GM23338 (cell line): ENCODE results near the gene NTRK1. TPM values are rescaled to one million over a fixed set of nuclear protein-coding genes. Genes with fewer than 3 reads are reported as not detected.

Experiments
- ATAC-seq: fragments of 200-7000 bp; cut with Tn5 transposase; 3 replicates; pipeline ENCODE4 v1.9.1; 2020
- DNase-seq: peaks from one replicate; pipeline ENCODE4 v3.0.0-alpha.2; 2015; ENCODE audit warnings: low spot score
- H2AFZ ChIP-seq: fragments of 200-600 bp; sonication (generic); 2 replicates; pipeline ENCODE4 v1.8.0; 2016; ENCODE audit warnings: antibody characterized with exemption, mild to moderate bottlenecking, moderate library complexity
- H3F3A ChIP-seq: fragments of 200-600 bp; sonication (generic); replicated peaks from 2 replicates; pipeline ENCODE4 v1.8.0; 2017; ENCODE audit warnings: antibody characterized with exemption, mixed run types, low read depth
- H3K27ac ChIP-seq: fragments of 200-600 bp; sonication (generic); 2 replicates; pipeline ENCODE4 v1.6.1; 2016; ENCODE audit warnings: low read depth
- H3K27me3 ChIP-seq: fragments of 200-600 bp; sonication (generic); 2 replicates; pipeline ENCODE4 v1.8.0; 2016; ENCODE audit warnings: mild to moderate bottlenecking, mixed run types, moderate library complexity; ENCODE audit not compliant: insufficient read depth
- H3K36me3 ChIP-seq: fragments of 200-600 bp; sonication (generic); 2 replicates; pipeline ENCODE4 v1.8.0; 2016; ENCODE audit warnings: mild to moderate bottlenecking; ENCODE audit not compliant: insufficient read depth
- H3K4me1 ChIP-seq: fragments of 200-600 bp; sonication (generic); 2 replicates; pipeline ENCODE4 v1.8.0; 2016; ENCODE audit warnings: mild to moderate bottlenecking, moderate library complexity; ENCODE audit not compliant: insufficient read depth
- H3K4me2 ChIP-seq: fragments of 200-600 bp; sonication (generic); 2 replicates; pipeline ENCODE4 v1.7.1; 2017; ENCODE audit warnings: mixed run types
- H3K4me3 ChIP-seq: fragments of 200-600 bp; sonication (generic); 2 replicates; pipeline ENCODE4 v1.6.1; 2016; ENCODE audit warnings: mixed run types
- H3K79me2 ChIP-seq: fragments of 200-600 bp; sonication (generic); replicated peaks from 2 replicates; pipeline ENCODE4 v1.8.0; 2017; ENCODE audit warnings: mild to moderate bottlenecking; ENCODE audit not compliant: insufficient read depth
- H3K9me2 ChIP-seq: fragments of 200-600 bp; sonication (generic); 2 replicates; pipeline ENCODE4 v1.8.0; 2017; ENCODE audit not compliant: insufficient read depth
- H4K20me1 ChIP-seq: fragments of 200-600 bp; sonication (generic); replicated peaks from 2 replicates; pipeline ENCODE4 v1.8.0; 2017; ENCODE audit warnings: mild to moderate bottlenecking; ENCODE audit not compliant: insufficient read depth
- H3K27ac Mint-ChIP-seq: 2 replicates; pipeline ENCODE4 v1.8.0; 2020; ENCODE audit warnings: inconsistent platforms, mild to moderate bottlenecking, moderate library complexity, mixed read lengths
- H3K27me3 Mint-ChIP-seq: 3 replicates; pipeline ENCODE4 v1.8.0; 2022; ENCODE audit warnings: low read depth, mild to moderate bottlenecking, moderate library complexity, mixed read lengths, inconsistent platforms; ENCODE audit not compliant: insufficient read depth, poor library complexity
- H3K36me3 Mint-ChIP-seq: 3 replicates; pipeline ENCODE4 v1.8.0; 2021; ENCODE audit warnings: low read depth, mild to moderate bottlenecking, inconsistent platforms, moderate library complexity, mixed read lengths
- H3K4me1 Mint-ChIP-seq: 3 replicates; pipeline ENCODE4 v1.8.0; 2020; ENCODE audit warnings: mild to moderate bottlenecking, inconsistent platforms, mixed read lengths
- H3K4me3 Mint-ChIP-seq: 3 replicates; pipeline ENCODE4 v1.8.0; 2021; ENCODE audit warnings: moderate library complexity, mild to moderate bottlenecking, inconsistent platforms, mixed read lengths
- H3K9me3 Mint-ChIP-seq: 3 replicates; pipeline ENCODE4 v1.8.0; 2020; ENCODE audit warnings: moderate library complexity, mild to moderate bottlenecking, inconsistent platforms, mixed read lengths
- CREB1 ChIP-seq: fragments of 250-450 bp; sonication (Bioruptor Pico); IDR thresholded peaks from 2 replicates; pipeline ENCODE4 v1.5.0; 2020; ENCODE audit warnings: low read depth, mild to moderate bottlenecking, moderate library complexity
- EZH2 ChIP-seq: fragments of 200-600 bp; sonication (generic); IDR thresholded peaks from one replicate; pipeline ENCODE4 v1.8.0; 2017; ENCODE audit warnings: antibody characterized with exemption, mild to moderate bottlenecking, low read depth; ENCODE audit not compliant: unreplicated experiment
- EZH2phosphoT487 ChIP-seq: fragments of 200-600 bp; sonication (generic); IDR thresholded peaks from one replicate; pipeline ENCODE4 v1.8.1; 2018; ENCODE audit warnings: antibody characterized with exemption; ENCODE audit not compliant: unreplicated experiment
- JUNB ChIP-seq: IDR thresholded peaks from one replicate; pipeline ENCODE4 v1.6.1; 2016; ENCODE audit warnings: antibody characterized with exemption; ENCODE audit not compliant: unreplicated experiment
- NANOG ChIP-seq: IDR thresholded peaks from 2 replicates; pipeline ENCODE4 v1.6.1; 2016; ENCODE audit warnings: antibody characterized with exemption, borderline replicate concordance
- POLR2AphosphoS5 ChIP-seq: IDR thresholded peaks from 2 replicates; pipeline ENCODE4 v1.6.1; 2016; ENCODE audit warnings: antibody characterized with exemption, low read depth
- STAT1 ChIP-seq: IDR thresholded peaks from one replicate; pipeline ENCODE4 v1.6.1; 2016; ENCODE audit warnings: antibody characterized with exemption; ENCODE audit not compliant: unreplicated experiment
- ZNF114 ChIP-seq: fragments of 250-450 bp; sonication (Bioruptor Pico); IDR thresholded peaks from 2 replicates; pipeline ENCODE4 v1.5.0; 2020; ENCODE audit warnings: mild to moderate bottlenecking, moderate library complexity
- ZNF331 ChIP-seq: fragments of 250-450 bp; sonication (Bioruptor Pico); IDR thresholded peaks from 2 replicates; pipeline ENCODE4 v1.5.0; 2020; ENCODE audit warnings: low read depth, mild to moderate bottlenecking, moderate library complexity
- polyA plus RNA-seq: library from polyadenylated mRNA; unstranded; fragments of >200 nt; fragmentation: Nextera tagmentation; extraction: Ambion mirVana; gene quantifications from 2 replicates; pipeline ENCODE4 v1.2.1, GENCODE V29; 2016
- total RNA-seq: library from RNA; depleted of rRNA; stranded (reverse); fragments of >200 nt; shearing (Covaris generic); gene quantifications from 2 replicates; pipeline ENCODE4 v1.2.3, GENCODE V29; 2014
- TF ChIP-seq, protein P1 (sequence below): IDR thresholded peaks from 2 replicates; pipeline ENCODE4 v1.6.1; 2016; ENCODE audit warnings: antibody characterized with exemption
- TF ChIP-seq, protein P2 (sequence below), 2 experiments: fragments of 200-600 bp in 1 of 2; sonication (generic) in 1 of 2; conservative IDR thresholded peaks; 2 replicates each; pipeline versions ENCODE4 v1.5.1 to v1.6.1; 2016 to 2017; ENCODE audit warnings: antibody characterized with exemption in 2 of 2, low read depth in 2 of 2, mild to moderate bottlenecking in 2 of 2, moderate library complexity in 1 of 2
- TF ChIP-seq, protein P3 (sequence below): fragments of 250-450 bp; sonication (Bioruptor Pico); IDR thresholded peaks from 2 replicates; pipeline ENCODE4 v1.5.0; 2020; ENCODE audit warnings: mild to moderate bottlenecking, moderate library complexity
- TF ChIP-seq, protein P4 (sequence below): IDR thresholded peaks from one replicate; pipeline ENCODE4 v1.6.1; 2018; ENCODE audit warnings: antibody characterized with exemption; ENCODE audit not compliant: unreplicated experiment

The NTRK1 gene
- total and polyA plus RNA-seq, 2 experiments from 2014 or later, result 0.42 to 0.45 TPM

DNA sequence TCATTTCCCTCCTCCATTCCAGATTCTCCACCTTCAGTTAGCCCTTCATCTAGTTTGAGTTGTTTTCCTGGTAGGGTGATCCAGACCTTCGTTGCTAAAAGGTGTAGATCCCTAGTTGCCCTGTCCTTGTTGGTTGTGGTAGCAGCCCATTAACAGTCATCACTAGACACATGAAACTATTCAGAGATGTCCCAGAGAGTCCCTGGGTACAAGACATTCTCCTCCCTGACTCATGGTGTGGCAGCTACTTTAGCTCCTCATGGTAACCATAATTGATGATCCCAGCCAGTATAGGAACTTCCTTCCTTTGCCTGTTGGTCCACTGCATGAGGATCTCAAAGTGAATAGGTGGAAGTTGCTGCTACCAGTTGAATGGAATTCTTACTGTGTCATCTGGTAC, 38.0 kb upstream of the NTRK1 start:
- Mint-ChIP-seq H3K36me3 (no peaks in the 10 kb centered on the region), H3K4me1 (no peaks in the 10 kb centered on the region), H3K9me3 (no peaks in the 10 kb centered on the region), H3K27me3 (peaks cover 4% of the 10 kb centered on the region), H3K4me3 (no peak overlapping the region), H3K27ac (no peak overlapping the region)
- no peaks in the 10 kb centered on the region for H3K4me1 ChIP-seq
- no peak overlapping the region for H2AFZ ChIP-seq
- 0 out of 2 replicates have a peak, but pooled peaks cover 4% of the 10 kb centered on the region for H3F3A ChIP-seq
- TF ChIP-seq, protein P1, sequence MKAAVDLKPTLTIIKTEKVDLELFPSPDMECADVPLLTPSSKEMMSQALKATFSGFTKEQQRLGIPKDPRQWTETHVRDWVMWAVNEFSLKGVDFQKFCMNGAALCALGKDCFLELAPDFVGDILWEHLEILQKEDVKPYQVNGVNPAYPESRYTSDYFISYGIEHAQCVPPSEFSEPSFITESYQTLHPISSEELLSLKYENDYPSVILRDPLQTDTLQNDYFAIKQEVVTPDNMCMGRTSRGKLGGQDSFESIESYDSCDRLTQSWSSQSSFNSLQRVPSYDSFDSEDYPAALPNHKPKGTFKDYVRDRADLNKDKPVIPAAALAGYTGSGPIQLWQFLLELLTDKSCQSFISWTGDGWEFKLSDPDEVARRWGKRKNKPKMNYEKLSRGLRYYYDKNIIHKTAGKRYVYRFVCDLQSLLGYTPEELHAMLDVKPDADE, result no peak
- TF ChIP-seq, protein P2, sequence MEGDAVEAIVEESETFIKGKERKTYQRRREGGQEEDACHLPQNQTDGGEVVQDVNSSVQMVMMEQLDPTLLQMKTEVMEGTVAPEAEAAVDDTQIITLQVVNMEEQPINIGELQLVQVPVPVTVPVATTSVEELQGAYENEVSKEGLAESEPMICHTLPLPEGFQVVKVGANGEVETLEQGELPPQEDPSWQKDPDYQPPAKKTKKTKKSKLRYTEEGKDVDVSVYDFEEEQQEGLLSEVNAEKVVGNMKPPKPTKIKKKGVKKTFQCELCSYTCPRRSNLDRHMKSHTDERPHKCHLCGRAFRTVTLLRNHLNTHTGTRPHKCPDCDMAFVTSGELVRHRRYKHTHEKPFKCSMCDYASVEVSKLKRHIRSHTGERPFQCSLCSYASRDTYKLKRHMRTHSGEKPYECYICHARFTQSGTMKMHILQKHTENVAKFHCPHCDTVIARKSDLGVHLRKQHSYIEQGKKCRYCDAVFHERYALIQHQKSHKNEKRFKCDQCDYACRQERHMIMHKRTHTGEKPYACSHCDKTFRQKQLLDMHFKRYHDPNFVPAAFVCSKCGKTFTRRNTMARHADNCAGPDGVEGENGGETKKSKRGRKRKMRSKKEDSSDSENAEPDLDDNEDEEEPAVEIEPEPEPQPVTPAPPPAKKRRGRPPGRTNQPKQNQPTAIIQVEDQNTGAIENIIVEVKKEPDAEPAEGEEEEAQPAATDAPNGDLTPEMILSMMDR (conservative IDR thresholded peaks at IDR 0.05; ENCODE audit: low read depth in 2 of 2), result no peak
- TF ChIP-seq POLR2AphosphoS5 (no peak), EZH2phosphoT487 (no peak), ZNF331 (CRISPR knock-in tag) (no peak), STAT1 (no peak), JUNB (no peak), EZH2 (no peak), NANOG (no peak), ZNF114 (CRISPR knock-in tag) (no peak), CREB1 (CRISPR knock-in tag) (no peak)
- TF ChIP-seq, protein P3, sequence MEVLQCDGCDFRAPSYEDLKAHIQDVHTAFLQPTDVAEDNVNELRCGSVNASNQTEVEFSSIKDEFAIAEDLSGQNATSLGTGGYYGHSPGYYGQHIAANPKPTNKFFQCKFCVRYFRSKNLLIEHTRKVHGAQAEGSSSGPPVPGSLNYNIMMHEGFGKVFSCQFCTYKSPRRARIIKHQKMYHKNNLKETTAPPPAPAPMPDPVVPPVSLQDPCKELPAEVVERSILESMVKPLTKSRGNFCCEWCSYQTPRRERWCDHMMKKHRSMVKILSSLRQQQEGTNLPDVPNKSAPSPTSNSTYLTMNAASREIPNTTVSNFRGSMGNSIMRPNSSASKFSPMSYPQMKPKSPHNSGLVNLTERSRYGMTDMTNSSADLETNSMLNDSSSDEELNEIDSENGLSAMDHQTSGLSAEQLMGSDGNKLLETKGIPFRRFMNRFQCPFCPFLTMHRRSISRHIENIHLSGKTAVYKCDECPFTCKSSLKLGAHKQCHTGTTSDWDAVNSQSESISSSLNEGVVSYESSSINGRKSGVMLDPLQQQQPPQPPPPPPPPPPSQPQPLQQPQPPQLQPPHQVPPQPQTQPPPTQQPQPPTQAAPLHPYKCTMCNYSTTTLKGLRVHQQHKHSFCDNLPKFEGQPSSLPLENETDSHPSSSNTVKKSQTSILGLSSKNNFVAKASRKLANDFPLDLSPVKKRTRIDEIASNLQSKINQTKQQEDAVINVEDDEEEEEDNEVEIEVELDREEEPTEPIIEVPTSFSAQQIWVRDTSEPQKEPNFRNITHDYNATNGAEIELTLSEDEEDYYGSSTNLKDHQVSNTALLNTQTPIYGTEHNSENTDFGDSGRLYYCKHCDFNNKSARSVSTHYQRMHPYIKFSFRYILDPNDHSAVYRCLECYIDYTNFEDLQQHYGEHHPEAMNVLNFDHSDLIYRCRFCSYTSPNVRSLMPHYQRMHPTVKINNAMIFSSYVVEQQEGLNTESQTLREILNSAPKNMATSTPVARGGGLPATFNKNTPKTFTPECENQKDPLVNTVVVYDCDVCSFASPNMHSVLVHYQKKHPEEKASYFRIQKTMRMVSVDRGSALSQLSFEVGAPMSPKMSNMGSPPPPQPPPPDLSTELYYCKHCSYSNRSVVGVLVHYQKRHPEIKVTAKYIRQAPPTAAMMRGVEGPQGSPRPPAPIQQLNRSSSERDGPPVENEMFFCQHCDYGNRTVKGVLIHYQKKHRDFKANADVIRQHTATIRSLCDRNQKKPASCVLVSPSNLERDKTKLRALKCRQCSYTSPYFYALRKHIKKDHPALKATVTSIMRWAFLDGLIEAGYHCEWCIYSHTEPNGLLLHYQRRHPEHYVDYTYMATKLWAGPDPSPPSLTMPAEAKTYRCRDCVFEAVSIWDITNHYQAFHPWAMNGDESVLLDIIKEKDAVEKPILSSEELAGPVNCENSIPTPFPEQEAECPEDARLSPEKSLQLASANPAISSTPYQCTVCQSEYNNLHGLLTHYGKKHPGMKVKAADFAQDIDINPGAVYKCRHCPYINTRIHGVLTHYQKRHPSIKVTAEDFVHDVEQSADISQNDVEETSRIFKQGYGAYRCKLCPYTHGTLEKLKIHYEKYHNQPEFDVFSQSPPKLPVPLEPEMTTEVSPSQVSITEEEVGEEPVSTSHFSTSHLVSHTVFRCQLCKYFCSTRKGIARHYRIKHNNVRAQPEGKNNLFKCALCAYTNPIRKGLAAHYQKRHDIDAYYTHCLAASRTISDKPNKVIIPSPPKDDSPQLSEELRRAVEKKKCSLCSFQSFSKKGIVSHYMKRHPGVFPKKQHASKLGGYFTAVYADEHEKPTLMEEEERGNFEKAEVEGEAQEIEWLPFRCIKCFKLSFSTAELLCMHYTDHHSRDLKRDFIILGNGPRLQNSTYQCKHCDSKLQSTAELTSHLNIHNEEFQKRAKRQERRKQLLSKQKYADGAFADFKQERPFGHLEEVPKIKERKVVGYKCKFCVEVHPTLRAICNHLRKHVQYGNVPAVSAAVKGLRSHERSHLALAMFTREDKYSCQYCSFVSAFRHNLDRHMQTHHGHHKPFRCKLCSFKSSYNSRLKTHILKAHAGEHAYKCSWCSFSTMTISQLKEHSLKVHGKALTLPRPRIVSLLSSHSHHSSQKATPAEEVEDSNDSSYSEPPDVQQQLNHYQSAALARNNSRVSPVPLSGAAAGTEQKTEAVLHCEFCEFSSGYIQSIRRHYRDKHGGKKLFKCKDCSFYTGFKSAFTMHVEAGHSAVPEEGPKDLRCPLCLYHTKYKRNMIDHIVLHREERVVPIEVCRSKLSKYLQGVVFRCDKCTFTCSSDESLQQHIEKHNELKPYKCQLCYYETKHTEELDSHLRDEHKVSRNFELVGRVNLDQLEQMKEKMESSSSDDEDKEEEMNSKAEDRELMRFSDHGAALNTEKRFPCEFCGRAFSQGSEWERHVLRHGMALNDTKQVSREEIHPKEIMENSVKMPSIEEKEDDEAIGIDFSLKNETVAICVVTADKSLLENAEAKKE (CRISPR knock-in tag), result no peak
- TF ChIP-seq, protein P4, sequence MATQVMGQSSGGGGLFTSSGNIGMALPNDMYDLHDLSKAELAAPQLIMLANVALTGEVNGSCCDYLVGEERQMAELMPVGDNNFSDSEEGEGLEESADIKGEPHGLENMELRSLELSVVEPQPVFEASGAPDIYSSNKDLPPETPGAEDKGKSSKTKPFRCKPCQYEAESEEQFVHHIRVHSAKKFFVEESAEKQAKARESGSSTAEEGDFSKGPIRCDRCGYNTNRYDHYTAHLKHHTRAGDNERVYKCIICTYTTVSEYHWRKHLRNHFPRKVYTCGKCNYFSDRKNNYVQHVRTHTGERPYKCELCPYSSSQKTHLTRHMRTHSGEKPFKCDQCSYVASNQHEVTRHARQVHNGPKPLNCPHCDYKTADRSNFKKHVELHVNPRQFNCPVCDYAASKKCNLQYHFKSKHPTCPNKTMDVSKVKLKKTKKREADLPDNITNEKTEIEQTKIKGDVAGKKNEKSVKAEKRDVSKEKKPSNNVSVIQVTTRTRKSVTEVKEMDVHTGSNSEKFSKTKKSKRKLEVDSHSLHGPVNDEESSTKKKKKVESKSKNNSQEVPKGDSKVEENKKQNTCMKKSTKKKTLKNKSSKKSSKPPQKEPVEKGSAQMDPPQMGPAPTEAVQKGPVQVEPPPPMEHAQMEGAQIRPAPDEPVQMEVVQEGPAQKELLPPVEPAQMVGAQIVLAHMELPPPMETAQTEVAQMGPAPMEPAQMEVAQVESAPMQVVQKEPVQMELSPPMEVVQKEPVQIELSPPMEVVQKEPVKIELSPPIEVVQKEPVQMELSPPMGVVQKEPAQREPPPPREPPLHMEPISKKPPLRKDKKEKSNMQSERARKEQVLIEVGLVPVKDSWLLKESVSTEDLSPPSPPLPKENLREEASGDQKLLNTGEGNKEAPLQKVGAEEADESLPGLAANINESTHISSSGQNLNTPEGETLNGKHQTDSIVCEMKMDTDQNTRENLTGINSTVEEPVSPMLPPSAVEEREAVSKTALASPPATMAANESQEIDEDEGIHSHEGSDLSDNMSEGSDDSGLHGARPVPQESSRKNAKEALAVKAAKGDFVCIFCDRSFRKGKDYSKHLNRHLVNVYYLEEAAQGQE, result no peak
- H3K36me3 ChIP-seq, result no peaks in the 10 kb centered on the region
- ATAC-seq (no peak), DNase-seq (no peak)
- no peak overlapping the region for H3K27ac ChIP-seq
- no peak overlapping the region for H3K4me3 ChIP-seq
- no peak overlapping the region for H3K4me2 ChIP-seq
- H3K27me3 ChIP-seq, result peaks cover 6% of the 10 kb centered on the region; the same call in 1 of the 2 replicates
- H3K79me2 ChIP-seq, result no peaks in the 10 kb centered on the region
- no peaks in the 10 kb centered on the region for H4K20me1 ChIP-seq
- no peaks in the 10 kb centered on the region for H3K9me2 ChIP-seq
